A549 (cell line): ENCODE results near the gene SFT2D1. TPM values are rescaled to one million over a fixed set of nuclear protein-coding genes. Genes with fewer than 3 reads are reported as not detected.
A peak's percentile ranks its signal among the peaks of the same experiment; 100 is the strongest.

Source experiments
- ATAC-seq, 2 experiments: fragments of 200-7000 bp in 1 of 2; fragments of >200 bp in 1 of 2; cut with Nextera tagmentation in 1 of 2; cut with Tn5 transposase in 1 of 2; 3 replicates each; pipeline versions ENCODE4 v1.8.0 to v1.9.1; 2018 to 2020; ENCODE audit warnings: mild to moderate bottlenecking in 1 of 2, moderate library complexity in 1 of 2
- CTCF ChIA-PET: fragments of 300-600 bp; sonication (Branson Sonifier 250); formaldehyde crosslinking; extraction: SDS; loops from one replicate; lab custom pipeline; 2021; ENCODE audit warnings: antibody characterized with exemption, inconsistent platforms; lab: Yijun Ruan, JAX
- POLR2A ChIA-PET: fragments of 350-600 bp; formaldehyde crosslinking; extraction: SDS; loops from one replicate; lab custom pipeline; 2021; ENCODE audit warnings: antibody characterized with exemption, inconsistent platforms; lab: Yijun Ruan, JAX
- DNase-seq, 2 experiments: peaks; one replicate each; pipeline versions ENCODE4 v3.0.0 to v3.0.0-alpha.2; 2011 to 2016; ENCODE audit warnings: low read depth in 1 of 2, low spot score in 1 of 2
- FAIRE-seq: peaks from 2 replicates; lab custom pipeline; 2011; peaks lifted over from hg19 to GRCh38; lab: Jason Lieb, UNC
- H3K27ac ChIP-seq, 2 experiments: fragments of >200 bp; sonication (Bioruptor Twin); formaldehyde crosslinking; 3 replicates each; pipeline ENCODE4 v1.5.1; 2016 to 2017
- H3K4me1 ChIP-seq: fragments of >200 bp; sonication (Bioruptor Twin); formaldehyde crosslinking; 3 replicates; pipeline ENCODE4 v1.6.1; 2016
- H3K4me2 ChIP-seq: fragments of >200 bp; sonication (Bioruptor Twin); formaldehyde crosslinking; 3 replicates; pipeline ENCODE4 v1.6.1; 2016
- H3K4me3 ChIP-seq: fragments of >200 bp; sonication (Bioruptor Twin); formaldehyde crosslinking; 3 replicates; pipeline ENCODE4 v1.5.1; 2016
- H3K9me3 ChIP-seq: fragments of >200 bp; sonication (Bioruptor Twin); formaldehyde crosslinking; 3 replicates; pipeline ENCODE4 v1.6.1; 2016
- BCL3 ChIP-seq: fragments of >200 bp; sonication (Bioruptor Twin); formaldehyde crosslinking; IDR thresholded peaks from 3 replicates; pipeline ENCODE4 v1.6.1; 2016
- CBX2 ChIP-seq: fragments of 200-600 bp; sonication (generic); IDR thresholded peaks from 2 replicates; pipeline ENCODE4 v1.6.1; 2016; ENCODE audit warnings: low read depth, mild to moderate bottlenecking, borderline replicate concordance
- CEBPB ChIP-seq, 2 experiments: fragments of >200 bp in 1 of 2; sonication (Bioruptor Twin) in 1 of 2; formaldehyde crosslinking in 1 of 2; IDR thresholded peaks; 2 replicates each; pipeline ENCODE4 v1.6.1; 2012 to 2016
- CHD4 ChIP-seq: fragments of 200-600 bp; sonication (generic); IDR thresholded peaks from 2 replicates; pipeline ENCODE4 v1.6.1; 2016; ENCODE audit warnings: antibody characterized with exemption, mild to moderate bottlenecking, borderline replicate concordance
- CTCF ChIP-seq: fragments of >200 bp; sonication (Bioruptor Twin); formaldehyde crosslinking; IDR thresholded peaks from 3 replicates; pipeline ENCODE4 v1.5.1; 2016
- EHMT2 ChIP-seq: fragments of 200-600 bp; sonication (generic); IDR thresholded peaks from 2 replicates; pipeline ENCODE4 v1.6.1; 2016; ENCODE audit warnings: antibody characterized with exemption, low read depth, mild to moderate bottlenecking, moderate library complexity
- ELK1 ChIP-seq: fragments of 150-350 bp; IDR thresholded peaks from 2 replicates; pipeline ENCODE4 v1.6.1; 2014; ENCODE audit warnings: low read depth, mild to moderate bottlenecking, low read length
- FOSB ChIP-seq: fragments of 250-450 bp; sonication (Bioruptor Pico); IDR thresholded peaks from 2 replicates; pipeline ENCODE4 v1.5.0; 2020; ENCODE audit warnings: mild to moderate bottlenecking, moderate library complexity
- HEYL ChIP-seq: fragments of 250-450 bp; sonication (Bioruptor Pico); IDR thresholded peaks from 2 replicates; pipeline ENCODE4 v1.8.0; 2021; ENCODE audit warnings: mild to moderate bottlenecking, moderate library complexity
- HOXB5 ChIP-seq: fragments of 250-450 bp; sonication (Bioruptor Pico); IDR thresholded peaks from 2 replicates; pipeline ENCODE4 v1.5.0; 2020; ENCODE audit warnings: mild to moderate bottlenecking, moderate library complexity
- JUN ChIP-seq, 2 experiments: fragments of >200 bp; sonication (Bioruptor Twin); formaldehyde crosslinking; IDR thresholded peaks; 2 replicates in 1 of 2; 3 replicates in 1 of 2; pipeline ENCODE4 v1.6.1; 2016 to 2017
- JUNB ChIP-seq: fragments of >200 bp; sonication (Bioruptor Twin); formaldehyde crosslinking; IDR thresholded peaks from 2 replicates; pipeline ENCODE4 v1.6.1; 2016
- MYC ChIP-seq: IDR thresholded peaks from 2 replicates; pipeline ENCODE4 v1.6.1; 2012; ENCODE audit warnings: mild to moderate bottlenecking, inconsistent platforms, low read length, improper control_type of control experiment, borderline replicate concordance
- NPAS2 ChIP-seq: fragments of 250-450 bp; sonication (Bioruptor Pico); IDR thresholded peaks from 2 replicates; pipeline ENCODE4 v1.8.0; 2022; ENCODE audit warnings: mild to moderate bottlenecking, moderate library complexity, borderline replicate concordance
- NR3C1 ChIP-seq: fragments of >200 bp; sonication (Bioruptor Twin); formaldehyde crosslinking; IDR thresholded peaks from 3 replicates; pipeline ENCODE4 v1.6.1; 2017
- SMC3 ChIP-seq: fragments of >200 bp; sonication (Bioruptor Twin); formaldehyde crosslinking; IDR thresholded peaks from 3 replicates; pipeline ENCODE4 v1.6.1; 2018; ENCODE audit warnings: inconsistent platforms
- SREBF2 ChIP-seq: fragments of 450-650 bp; IDR thresholded peaks from 2 replicates; pipeline ENCODE4 v1.6.1; 2014; ENCODE audit warnings: mild to moderate bottlenecking, moderate library complexity
- ZC3H11A ChIP-seq: fragments of 450-650 bp; IDR thresholded peaks from 2 replicates; pipeline ENCODE4 v1.6.1; 2014; ENCODE audit warnings: antibody characterized with exemption, mild to moderate bottlenecking
- ZSCAN20 ChIP-seq: fragments of 250-450 bp; sonication (Bioruptor Pico); IDR thresholded peaks from 2 replicates; pipeline ENCODE4 v1.8.0; 2022; ENCODE audit warnings: mild to moderate bottlenecking, moderate library complexity
- WGBS: methylation state at CpG from one replicate; pipeline ENCODE4 v1.1.6; 2017; ENCODE audit errors: missing lambda C conversion rate; 5-methylcytosine and 5-hydroxymethylcytosine counted together
- polyA plus RNA-seq, 4 experiments: library from polyadenylated mRNA; depleted of rRNA in 3 of 4; stranded (reverse); fragments of >200 nt; fragmentation: RNase III in 1 of 4; extraction: RNeasy Plus Mini Kit Qiagen cat#74134 plus additional on column Dnase treatment in 1 of 4; gene quantifications; 2 replicates in 3 of 4; 3 replicates in 1 of 4; pipeline ENCODE4 v1.2.3, GENCODE V29; 2011 to 2017

The SFT2D1 gene
- polyA plus RNA-seq, 2 of the 4 experiments (the other 2 are of a cell fraction), result 48.1 to 74.4 TPM

- no peak for TF ChIP-seq SMC3
- TF ChIP-seq, all 56 proteins: peak for 0
Measured at GRCh38 chr6:166344240-166344639, 1.9 kb upstream of the SFT2D1 start (continued).

- H3K27ac ChIP-seq, result peak overlapping the region; percentile 92 to 98
- H3K9me3 ChIP-seq, result no peaks in the 10 kb centered on the region
- ChIA-PET CTCF (interaction anchor here (0.7 kb wide), 1 partner anchor 37 kb away, joined by 3 read pairs; no protein-coding TSS in a partner anchor), POLR2A (no interaction called here)
- ATAC-seq (no peak), FAIRE-seq (no peak), DNase-seq (no peak)
- peaks cover 12% of the 10 kb centered on the region; the same call in 2 of the 3 replicates for H3K4me1 ChIP-seq
- peak overlapping the region; percentile 100 for H3K4me3 ChIP-seq
- peak overlapping the region; percentile 94 for H3K4me2 ChIP-seq
- TF ChIP-seq MYC (no peak), JUN (IDR thresholded peaks at IDR 0.05) (no peak), CTCF (no peak), HEYL (CRISPR knock-in tag) (no peak), CBX2 (no peak), EHMT2 (no peak), CEBPB (IDR thresholded peaks at IDR 0.05) (no peak), ZSCAN20 (no peak), SREBF2 (no peak)
- WGBS, result 71% methylated on average over 3 of the region's 3 CpGs
Measured at GRCh38 chr6:166343150-166343487, 774 bp upstream of the SFT2D1 start.

- peak overlapping the region; percentile 100 for H3K4me3 ChIP-seq
- ATAC-seq, result peak; percentile 8 to 18; a peak in 3 of 6 replicates
- H3K27ac ChIP-seq, result peak overlapping the region; percentile 92 to 98
- WGBS, result 0% methylated on average over 6 of the region's 16 CpGs
- POLR2A ChIA-PET, result interaction anchor here (0.7 kb wide), 2 partner anchors 25 to 158 kb away, joined by 3 to 5 read pairs; no protein-coding TSS in a partner anchor
- H3K9me3 ChIP-seq, result no peaks in the 10 kb centered on the region
- CTCF ChIA-PET, result no interaction called here
- FAIRE-seq, result no peak
- H3K4me2 ChIP-seq, result peak overlapping the region; percentile 94
- TF ChIP-seq NPAS2 (CRISPR knock-in tag) (no peak), ELK1 (no peak), ZSCAN20 (no peak)
- DNase-seq, result no peak
- peaks cover 12% of the 10 kb centered on the region; the same call in 2 of the 3 replicates for H3K4me1 ChIP-seq
Measured at GRCh38 chr6:166341977-166342348, 382 bp downstream of the SFT2D1 start.

GRCh38 chr6:166341464-166341863 is 881 bp downstream of the SFT2D1 start:
- Histone ChIP-seq H3K4me1 (peaks cover 12% of the 10 kb centered on the region; the same call in 2 of the 3 replicates), H3K9me3 (no peaks in the 10 kb centered on the region), H3K27ac (peak overlapping the region; percentile 92 to 98), H3K4me3 (peak overlapping the region; percentile 100), H3K4me2 (peak overlapping the region; percentile 94)
- DNase-seq, result no peak
- 55% methylated on average over 7 of the region's 7 CpGs for WGBS
- POLR2A ChIA-PET, result interaction anchor here (0.7 kb wide), 2 partner anchors 24 to 157 kb away, joined by 3 to 5 read pairs; no protein-coding TSS in a partner anchor
- CTCF ChIA-PET, result no interaction called here
- TF ChIP-seq EHMT2, result no peak
- TF ChIP-seq CHD4, result no peak
- no peak for FAIRE-seq
- ATAC-seq, result no peak

- ATAC-seq, result no peak
- Histone ChIP-seq H3K27ac (no peak overlapping the region), H3K4me3 (no peak overlapping the region), H3K4me2 (no peak overlapping the region), H3K4me1 (peaks cover 12% of the 10 kb centered on the region; the same call in 2 of the 3 replicates), H3K9me3 (no peaks in the 10 kb centered on the region)
- FAIRE-seq, result no peak
- POLR2A ChIA-PET, result no interaction called here
- CTCF ChIA-PET, result no interaction called here
- no peak for DNase-seq
- TF ChIP-seq ZC3H11A (no peak), ELK1 (no peak), JUNB (no peak), MYC (no peak), HOXB5 (CRISPR knock-in tag) (no peak), SREBF2 (no peak), FOSB (CRISPR knock-in tag) (no peak), CEBPB (IDR thresholded peaks at IDR 0.05) (no peak), CBX2 (no peak), BCL3 (no peak), NR3C1 (no peak)
- WGBS, result 100% methylated on average over 9 of the region's 9 CpGs
Measured at GRCh38 chr6:166338854-166339253, 3.5 kb downstream of the SFT2D1 start.
